WTC11 (cell line): Measurements from ENCODE around the gene RIN3.

Experiments used
- ATF2 ChIP-seq: sonication (generic); formaldehyde crosslinking; IDR thresholded peaks from 2 replicates; pipeline ENCODE4 v1.8.1; 2022; ENCODE audit warnings: low read depth, missing genetic modification reagents, borderline replicate concordance
- ATF3 ChIP-seq: sonication (generic); formaldehyde crosslinking; conservative IDR thresholded peaks from 2 replicates; pipeline ENCODE4 v1.8.1; 2022; ENCODE audit warnings: mild to moderate bottlenecking, missing genetic modification reagents
- CTCF ChIP-seq: fragments of 200-600 bp; IDR thresholded peaks from 2 replicates; pipeline ENCODE4 v1.8.0; 2022; ENCODE audit warnings: antibody characterized with exemption
- ESRRA ChIP-seq: sonication (generic); formaldehyde crosslinking; IDR thresholded peaks from 2 replicates; pipeline ENCODE4 v1.8.1; 2022; ENCODE audit warnings: mild to moderate bottlenecking, missing genetic modification reagents, borderline replicate concordance
- FOXJ3 ChIP-seq: sonication (generic); formaldehyde crosslinking; IDR thresholded peaks from 2 replicates; pipeline ENCODE4 v1.9.0; 2021; ENCODE audit warnings: missing genetic modification reagents, mild to moderate bottlenecking, borderline replicate concordance
- FOXP4 ChIP-seq: sonication (generic); formaldehyde crosslinking; IDR thresholded peaks from 2 replicates; pipeline ENCODE4 v1.8.0; 2022; ENCODE audit warnings: mild to moderate bottlenecking, missing genetic modification reagents
- HMGA2 ChIP-seq: fragments of 250-450 bp; sonication (Bioruptor Pico); IDR thresholded peaks from 2 replicates; pipeline ENCODE4 v1.4.0; 2021; ENCODE audit warnings: mild to moderate bottlenecking, moderate library complexity
- HMGXB4 ChIP-seq: sonication (generic); formaldehyde crosslinking; IDR thresholded peaks from 2 replicates; pipeline ENCODE4 v1.8.1; 2023; ENCODE audit warnings: mild to moderate bottlenecking, moderate library complexity, missing genetic modification reagents
- ZNF121 ChIP-seq: sonication (generic); formaldehyde crosslinking; IDR thresholded peaks from 2 replicates; pipeline ENCODE4 v1.8.0; 2023; ENCODE audit warnings: missing genetic modification reagents
- ZNF263 ChIP-seq: sonication (generic); formaldehyde crosslinking; IDR thresholded peaks from 2 replicates; pipeline ENCODE4 v1.8.1; 2022; ENCODE audit warnings: low read depth, mild to moderate bottlenecking, moderate library complexity, missing genetic modification reagents
- ZNF512 ChIP-seq: sonication (generic); formaldehyde crosslinking; IDR thresholded peaks from 2 replicates; pipeline ENCODE4 v1.8.1; 2022; ENCODE audit warnings: missing genetic modification reagents, borderline replicate concordance

- TF ChIP-seq HMGXB4 (CRISPR knock-in tag) (no peak), CTCF (no peak), HMGA2 (CRISPR knock-in tag) (no peak), ZNF512 (no peak), ATF2 (no peak), ZNF121 (no peak), ATF3 (CRISPR knock-in tag) (no peak), FOXJ3 (no peak), FOXP4 (CRISPR knock-in tag) (no peak), ZNF263 (CRISPR knock-in tag) (no peak), ESRRA (CRISPR knock-in tag) (no peak)
Observed at GRCh38 chr14:92706386-92706785, 192.8 kb downstream of the RIN3 start.
